GM21447 (cell line): ENCODE measurements around the gene SMARCD2.
A peak's percentile ranks its signal among the peaks of the same experiment; 100 is the strongest.

Experiments
- ATAC-seq: cut with Tn5 transposase; IDR thresholded peaks from one replicate; pipeline ENCODE4 v1.9.1; 2021; ENCODE audit not compliant: unreplicated experiment

SMARCD2 gene

DNA sequence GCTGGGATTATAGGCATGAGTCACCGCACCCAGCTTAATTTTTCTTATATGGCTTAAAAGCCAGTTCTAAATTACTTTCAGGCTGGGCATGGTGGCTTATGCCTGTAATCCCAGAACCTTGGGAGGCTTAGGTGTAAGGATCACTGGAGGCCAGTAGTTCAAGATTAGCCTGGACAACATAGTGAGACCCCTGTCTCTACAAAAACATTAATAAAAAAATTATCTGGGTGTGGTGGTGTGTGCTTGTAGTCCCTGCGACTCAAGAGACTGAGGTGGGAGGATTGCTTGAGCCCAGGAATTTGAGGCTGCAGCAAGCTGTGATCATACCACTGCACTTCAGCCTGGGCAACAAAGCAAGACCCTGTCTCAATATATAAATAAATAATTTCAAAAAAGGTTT lies 10.8 kb upstream of the SMARCD2 start:
- no peak for ATAC-seq

DNA sequence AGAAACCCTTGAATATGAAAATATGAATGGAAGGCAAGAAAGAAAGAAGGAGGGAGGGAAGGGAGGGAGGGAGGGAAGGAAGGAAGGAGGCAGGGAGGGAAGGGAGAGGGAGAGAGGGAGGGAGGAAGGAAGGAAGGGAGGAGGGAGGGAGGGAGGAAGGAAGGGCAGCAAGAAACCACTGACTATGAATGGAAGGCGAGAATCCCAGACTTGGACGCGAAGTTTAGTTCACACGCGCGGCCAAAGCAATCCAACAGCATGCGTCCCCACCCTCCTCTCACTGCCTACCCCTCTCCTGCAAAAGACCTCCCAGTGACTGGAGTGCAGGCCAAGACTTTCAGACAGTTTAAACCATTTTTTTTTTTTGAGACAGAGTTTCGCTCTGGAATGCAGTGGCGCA lies 7.9 kb upstream of the SMARCD2 start:
- ATAC-seq, result no peak

DNA sequence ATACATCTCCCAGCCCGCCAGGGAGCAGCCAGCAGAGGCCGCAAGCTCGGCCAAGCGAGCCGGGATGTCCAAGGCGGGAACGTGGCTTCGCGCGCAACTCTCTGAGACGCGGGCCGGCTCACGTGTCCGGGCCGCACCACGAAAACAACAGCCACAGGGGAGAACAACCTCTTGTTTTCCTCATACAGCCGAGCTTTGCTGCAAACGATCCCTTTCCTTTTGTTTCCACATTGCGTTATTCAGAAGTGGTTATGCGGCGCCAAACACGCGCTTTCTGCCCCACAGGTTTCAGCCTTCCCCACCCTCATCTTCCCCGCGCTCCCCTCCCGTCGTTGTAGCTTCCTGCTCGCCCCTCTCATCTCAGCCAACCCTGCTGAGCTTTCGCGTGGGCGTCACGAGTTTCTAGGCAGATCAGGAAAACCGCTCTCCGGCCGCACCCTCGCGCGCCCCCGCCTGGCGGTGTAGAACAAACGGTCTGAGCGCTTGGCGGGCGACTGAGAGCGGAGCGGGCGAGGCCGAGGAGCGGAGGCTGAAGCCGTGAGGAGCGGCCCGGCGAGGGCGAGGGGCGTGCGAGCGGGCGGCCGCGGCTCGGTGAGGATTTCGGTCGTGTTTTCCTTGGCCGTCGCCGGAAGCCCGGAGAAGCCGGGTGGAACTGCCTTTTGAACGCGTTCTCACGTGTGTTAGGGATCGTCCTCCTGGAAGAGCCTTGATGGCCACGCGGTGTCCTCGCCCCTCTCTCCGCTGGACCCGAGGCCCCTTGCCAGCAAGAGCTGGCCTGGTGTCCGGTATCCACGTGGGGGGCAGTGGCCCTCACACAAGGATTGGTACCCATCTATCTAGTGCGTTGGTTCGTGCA lies 6.6 kb upstream of the SMARCD2 start:
- peak; percentile 78 for ATAC-seq

DNA sequence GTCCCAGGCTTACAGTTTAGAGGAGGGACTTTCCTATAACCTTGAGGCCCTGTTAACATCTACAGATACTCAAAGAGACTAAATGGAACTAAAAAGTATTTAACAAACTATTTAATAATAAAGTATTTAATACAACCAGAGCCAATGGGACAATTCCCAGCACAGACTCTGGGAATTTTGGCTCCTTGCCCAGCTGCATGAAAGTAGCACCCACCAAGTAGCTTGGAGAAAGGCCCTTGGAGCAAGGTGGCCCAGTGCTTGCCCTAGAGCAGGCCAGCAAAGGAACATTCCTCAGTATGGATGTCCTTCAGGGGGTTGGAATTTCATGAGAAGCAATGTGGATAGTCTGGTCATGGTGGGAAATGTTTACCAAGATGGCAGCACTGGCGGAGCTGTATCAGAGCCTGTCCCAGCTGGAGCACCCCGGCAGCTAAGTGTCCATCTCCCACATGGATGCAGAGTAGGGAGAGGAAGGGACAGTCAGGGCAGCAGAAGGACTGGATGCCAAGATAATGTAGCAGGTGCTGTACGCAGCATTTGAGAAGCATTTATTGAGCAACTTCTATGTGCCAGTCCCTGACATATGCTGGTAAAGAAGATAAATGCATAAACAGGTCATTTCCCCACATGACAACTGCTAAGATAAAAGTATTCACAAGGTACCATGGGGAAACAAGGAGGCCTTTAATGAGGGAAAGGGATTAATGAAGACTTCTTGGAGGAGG lies 5.2 kb upstream of the SMARCD2 start:
- no peak for ATAC-seq

DNA sequence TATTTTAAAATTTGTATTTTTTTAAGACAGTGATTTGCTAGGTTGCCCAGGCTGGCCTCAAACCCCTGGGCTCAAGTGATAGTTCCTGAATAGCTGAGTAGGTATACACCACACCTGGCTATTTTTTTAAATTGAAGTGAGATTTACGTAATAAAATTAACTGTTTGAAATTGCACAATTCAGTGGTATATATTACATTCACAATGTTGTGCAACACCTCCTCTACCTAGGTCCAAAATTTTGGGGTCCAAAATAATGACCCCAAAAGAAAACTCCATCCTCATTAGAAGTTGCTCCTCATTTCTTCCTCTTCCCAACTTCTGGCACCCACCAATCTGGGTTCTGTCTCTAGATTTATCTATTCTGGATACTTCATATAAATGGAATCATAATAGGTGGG lies 3.0 kb upstream of the SMARCD2 start:
- ATAC-seq, result no peak

DNA sequence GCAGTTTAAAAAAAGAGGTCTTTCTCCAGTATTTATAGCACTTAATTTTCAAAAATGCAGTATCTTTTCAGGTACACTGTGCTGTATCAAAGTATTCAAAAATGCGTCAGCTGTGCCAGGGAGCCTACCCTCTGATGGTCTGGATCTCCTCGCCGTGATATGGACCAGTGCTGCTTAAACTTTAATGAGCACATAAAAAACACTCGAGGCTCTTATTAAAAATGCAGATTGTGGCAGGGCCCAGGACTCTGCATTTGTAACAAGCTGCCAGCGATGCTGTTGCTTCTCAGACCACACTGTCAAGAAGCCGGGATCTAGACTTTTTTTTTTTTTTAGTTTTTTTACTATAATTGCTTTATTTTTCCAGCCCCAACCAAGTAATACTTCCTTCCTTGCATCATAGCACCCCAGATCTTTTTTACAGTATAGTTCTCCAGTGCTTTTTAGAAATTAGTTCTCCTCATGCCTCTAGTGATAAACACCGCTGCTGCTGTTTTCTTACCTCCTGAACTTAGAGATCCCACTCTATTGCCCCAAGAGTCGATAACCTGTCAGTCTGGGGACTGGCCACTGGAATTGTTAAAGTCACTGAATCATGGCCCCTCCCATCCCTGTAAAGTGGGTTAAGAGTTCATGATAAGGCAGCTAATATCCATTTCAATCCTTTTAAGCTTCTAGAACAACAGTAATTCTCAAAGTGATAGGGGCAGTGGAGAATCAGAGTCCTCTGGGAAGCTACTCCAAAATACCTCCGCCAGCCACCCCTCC lies 1.6 kb upstream of the SMARCD2 start:
- ATAC-seq, result no peak

DNA sequence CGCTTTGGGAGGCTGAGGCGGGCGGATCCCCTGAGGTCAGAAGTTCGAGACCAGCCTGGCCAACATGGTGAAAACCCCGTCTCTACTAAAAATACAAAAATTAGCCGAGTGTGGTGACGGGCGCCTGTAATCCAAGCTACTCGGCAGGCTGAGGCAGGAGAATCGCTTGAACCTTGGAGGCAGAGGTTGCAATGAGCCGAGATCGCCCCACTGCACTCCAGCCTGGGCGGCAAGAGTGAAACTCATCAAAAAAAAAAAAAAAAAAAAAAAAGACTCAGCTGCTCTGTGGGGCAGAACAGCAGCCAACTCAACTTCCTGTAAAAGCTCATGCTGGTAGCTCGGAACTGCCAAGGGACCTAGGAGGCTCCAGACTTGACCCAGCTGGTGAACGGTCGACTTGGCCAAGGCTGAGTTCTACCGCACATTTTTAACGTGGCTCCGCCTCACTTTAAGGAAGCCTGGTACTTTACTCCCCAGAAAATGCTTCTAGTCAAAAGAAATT lies 953 bp upstream of the SMARCD2 start:
- ATAC-seq, result peak; percentile 22

DNA sequence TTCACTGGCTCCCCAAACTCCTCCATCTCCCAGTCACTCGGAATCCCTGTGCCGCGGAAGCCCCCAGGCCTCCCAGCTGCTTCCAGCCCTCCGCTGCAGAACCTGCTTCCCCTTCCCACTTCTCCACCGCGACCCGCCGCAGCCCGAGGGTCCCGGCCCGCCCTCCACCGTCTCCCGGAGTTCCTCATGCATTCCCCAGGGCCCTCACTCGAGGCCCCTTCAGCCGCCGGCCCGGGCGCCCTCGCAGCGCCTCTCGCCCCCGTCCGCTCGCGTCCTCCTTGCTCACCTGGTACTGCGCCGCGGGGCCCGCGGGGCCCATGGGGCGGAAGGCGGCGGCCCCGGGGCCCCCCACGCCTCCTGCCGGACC lies 329 bp downstream of the SMARCD2 start:
- peak; percentile 19 for ATAC-seq

DNA sequence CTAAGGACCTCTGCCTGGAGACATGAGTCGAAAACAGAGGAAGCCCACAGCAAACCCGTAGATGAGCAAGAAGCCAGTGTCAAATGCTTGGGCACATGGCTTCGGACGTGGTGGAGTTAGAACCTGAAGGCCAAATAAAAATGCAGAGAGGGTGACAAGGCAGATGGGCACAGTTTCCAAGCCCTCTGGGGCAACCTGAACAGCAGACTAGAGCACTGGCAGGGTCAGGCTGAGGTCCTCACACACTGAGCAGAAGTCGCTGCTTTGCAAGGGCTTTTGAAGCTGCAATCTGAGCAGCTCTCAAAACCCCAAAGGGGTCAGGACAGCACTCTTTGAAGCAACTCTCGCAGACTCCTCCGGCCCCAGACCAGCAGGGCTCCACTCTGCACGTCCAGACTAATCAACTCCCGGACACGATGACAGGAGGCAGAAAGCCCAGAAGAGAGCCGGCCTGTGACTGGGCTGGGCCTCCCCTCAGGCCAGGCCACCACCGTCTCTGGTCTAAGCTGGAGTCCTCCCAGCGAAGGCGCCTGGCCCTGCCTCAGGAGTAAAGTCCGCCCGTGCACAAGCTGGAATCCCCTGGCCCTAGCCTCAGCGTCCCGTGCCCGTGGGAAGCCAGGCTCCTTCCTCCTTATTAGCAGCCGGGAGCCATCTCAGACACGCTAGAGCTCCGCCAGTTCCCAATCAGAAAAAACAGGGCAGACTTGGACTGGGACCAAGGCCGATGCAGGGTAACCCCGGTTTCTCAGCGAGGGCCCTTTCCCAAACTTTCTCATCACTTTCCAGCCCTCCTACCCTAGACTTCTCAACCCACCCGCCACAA lies 924 bp downstream of the SMARCD2 start:
- ATAC-seq, result no peak

DNA sequence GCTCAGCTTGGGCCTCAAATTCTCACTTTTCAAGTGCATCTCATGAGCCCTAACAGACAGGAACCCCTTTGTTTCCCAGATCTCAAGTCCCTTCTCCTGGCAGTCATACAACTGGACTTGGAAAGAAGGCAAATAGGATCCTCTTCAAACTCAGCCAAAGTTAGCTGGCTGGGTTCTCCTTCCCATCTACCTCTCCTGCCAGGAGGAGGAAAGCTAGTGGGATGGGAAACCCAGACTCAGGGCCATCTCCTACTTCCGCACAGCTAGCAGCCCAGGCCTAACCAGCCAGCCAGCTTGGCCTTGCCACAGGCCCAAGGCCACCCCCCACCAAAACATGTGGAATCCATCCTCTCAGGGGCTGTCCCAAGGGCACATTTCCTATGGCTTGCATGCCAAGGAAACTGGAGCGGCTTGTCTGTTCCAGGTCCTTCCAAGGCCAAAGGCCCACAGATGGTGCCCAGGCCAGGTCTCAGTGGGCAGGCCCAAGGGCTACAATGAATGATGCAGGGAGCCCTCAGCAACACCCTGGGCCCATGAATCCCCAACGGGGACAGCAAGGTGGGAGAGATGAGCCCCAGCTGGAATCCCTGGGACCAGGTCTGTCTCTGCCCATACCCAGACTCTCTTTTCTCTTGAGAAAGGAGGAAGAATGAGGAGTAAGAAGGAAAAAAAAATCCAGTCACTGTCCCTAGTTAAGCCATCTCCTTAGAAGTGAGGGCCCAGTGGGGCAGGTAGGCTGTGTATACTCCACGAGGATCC lies 1.7 kb downstream of the SMARCD2 start:
- ATAC-seq, result no peak

DNA sequence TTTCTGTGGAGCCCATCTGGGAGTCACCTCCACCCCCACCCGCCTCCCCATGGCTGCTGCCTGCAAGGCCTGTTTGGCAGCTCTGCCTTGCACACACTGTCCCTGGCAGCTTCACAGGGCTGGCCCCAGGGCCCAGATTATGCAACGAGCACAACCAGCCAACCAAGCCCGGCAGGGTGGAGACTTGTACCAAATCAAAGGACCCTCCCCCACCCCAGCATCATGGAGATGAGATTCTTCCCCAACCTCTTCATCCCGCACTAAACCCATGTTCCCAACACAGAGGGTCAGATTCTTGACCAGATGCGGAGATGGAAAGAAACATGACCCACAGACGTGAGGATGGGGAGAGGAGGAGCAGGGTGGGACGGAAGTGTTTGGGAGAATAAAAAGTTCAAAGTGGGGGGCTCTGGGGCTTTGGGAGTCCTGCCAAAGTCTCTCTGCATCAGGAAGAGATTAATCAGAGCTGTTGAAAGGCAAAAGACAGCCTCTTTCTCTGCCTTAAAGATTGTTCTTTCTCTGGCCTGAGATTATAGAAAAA lies 3.8 kb downstream of the SMARCD2 start:
- ATAC-seq, result no peak

DNA sequence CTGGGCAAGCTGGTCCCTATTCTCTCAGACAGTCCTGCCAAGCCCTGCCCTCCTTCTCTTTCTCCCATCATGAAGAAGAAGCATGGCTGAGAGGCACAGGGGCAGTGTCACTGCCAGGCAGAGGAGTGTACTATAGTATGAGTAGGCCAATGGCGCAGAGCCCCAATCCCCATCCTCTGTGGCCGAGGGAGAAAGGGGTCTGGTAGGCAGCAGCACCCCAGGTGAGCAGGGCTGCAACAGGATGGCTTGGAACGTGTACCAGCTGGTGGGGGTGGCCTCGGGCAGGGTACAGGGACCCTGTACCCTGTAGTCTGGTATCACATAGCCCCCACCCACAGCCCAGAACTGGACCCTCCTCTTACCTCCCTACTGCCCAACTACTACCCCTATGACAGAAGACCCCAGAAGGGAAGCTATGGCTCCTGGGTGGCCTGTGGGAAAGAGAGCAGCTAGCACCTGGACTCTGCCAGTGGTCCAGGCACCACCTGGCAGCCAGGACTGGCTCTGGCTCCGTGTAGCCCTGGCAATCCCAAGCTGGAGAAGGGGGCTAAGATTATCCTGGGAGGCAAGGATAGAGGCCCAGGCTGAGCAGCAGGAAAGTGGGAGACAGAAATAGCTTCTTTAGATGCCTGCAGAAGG lies 4.4 kb downstream of the SMARCD2 start:
- ATAC-seq, result no peak

DNA sequence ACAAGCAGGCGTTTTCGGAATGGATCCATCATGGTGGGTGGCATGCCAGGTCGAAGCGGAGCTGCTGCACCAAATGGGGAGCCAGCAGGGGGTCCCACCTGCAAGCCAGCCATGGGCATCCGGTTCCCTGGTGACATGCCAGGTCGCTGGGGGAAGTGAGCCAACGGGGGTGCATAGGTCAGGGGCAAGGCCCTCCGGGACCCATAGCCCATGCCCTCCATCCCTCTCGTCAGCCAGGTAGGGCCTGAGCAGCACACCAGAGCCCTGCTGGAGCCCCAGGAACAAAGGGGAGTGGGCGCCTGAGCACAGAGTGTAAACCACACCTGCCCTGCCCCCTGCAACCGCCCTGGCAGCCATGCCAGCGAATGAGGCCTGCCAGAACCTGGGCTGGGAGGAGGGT lies 5.0 kb downstream of the SMARCD2 start:
- no peak for ATAC-seq

DNA sequence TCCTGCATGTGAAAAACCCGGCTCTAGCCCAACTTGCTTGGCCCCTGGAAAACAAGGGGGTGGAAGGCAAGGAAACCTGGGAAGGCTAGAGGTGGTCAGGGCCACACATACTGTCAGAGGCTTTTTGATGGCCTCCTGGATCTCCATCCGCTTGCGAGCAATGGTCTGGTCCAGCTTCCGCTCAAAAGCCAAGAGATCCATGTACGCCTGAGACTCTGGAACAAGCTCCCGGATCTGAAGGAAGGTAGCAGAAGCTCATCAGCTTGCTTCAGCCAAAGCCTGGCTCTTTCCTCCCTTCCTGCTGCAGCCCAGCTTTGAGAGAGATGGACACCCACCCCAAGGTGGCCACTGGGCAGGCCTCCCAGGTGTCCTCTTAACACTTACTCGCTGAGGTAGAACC lies 5.7 kb downstream of the SMARCD2 start:
- no peak for ATAC-seq

DNA sequence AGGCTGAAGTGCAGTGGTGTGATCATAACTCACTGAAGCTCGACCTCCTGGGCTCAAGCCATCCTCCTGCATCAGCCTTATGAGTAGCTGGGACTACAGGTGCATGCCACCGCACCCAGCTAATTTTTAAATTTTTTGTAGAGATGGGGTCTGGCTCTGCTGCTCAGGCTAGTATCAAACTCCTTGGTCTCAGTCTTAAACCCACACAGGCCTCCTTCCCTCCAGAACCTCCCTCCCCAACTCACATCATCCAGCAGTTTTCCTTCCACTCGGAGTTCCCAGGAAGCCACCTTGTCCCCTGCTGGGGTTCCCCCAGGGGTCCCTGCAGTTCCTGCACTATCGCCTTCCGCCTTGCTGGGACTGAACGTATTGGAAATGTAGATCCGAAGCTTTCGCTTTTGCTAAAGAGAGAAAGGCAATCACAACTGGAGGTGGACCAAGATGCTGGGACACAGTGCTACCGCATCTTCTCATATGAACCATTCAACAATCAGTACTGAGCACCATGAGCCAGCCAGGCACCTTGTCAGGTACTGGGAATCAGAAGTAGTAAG lies 7.2 kb downstream of the SMARCD2 start:
- no peak for ATAC-seq

DNA sequence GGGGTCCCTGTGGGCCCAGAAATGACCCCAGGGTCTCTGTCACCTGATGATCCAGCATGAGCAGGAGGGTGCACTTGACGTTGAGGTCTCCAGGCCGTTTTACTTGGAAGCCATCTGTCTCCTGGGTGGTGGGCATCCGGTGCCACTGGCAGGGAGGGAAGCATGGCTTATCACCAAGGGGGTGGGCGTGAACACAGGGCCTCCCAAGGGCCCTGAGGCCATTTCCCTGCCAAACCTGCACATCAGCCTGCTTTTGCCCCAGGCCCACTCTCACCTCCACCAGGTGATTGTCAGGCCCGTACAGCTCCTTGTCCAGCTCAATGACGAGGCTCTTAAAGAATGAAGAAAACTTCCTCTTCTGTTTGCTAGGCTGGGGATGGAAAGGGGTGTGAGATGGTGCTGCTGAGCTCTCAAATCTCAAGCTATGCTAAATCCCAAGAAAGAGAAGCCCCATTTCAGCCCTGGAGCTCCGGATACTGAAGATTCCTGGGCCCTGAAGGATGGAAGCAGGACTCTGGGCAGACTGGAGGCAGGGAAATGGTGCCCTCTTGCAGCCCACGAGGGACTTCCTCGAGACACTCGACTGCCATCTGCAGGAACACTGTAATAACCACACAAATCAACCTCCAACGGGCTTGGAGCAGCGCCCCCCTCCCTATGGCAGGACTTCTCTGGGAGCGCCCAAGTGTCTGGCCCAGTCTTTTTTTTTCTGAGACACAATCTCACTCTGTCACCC lies 7.9 kb downstream of the SMARCD2 start:
- ATAC-seq, result peak; percentile 55

DNA sequence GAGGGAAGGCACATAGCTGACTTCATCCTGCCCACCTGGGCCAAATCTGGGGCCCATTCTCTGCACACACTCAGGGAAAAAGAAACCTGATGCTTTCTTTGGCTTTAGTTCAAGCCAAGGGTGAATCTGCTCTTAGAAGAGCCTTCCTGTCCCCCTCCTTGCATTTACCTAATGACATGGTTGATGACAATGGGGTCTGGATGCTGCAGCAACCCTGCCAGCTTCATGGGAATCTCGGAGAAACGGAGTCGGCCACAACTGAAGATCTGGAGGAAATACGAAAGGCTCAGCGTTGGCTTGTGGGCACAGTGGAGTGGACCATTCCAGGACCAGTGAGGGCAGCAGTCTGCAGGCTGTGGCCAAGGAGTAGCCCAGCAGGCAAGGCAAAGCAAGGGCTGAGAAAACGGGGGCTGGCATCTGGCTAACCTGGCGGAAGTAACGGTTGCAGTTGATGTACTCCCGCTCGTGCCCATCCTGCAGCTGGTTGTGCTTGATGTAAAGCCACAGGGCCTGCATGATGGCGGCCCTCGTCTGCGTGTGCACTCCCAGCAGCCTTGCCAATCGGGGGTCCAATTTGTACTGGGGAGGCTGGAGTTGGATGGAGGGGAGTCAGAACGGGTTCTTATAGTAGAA lies 8.6 kb downstream of the SMARCD2 start:
- ATAC-seq, result no peak
